Muscle of leg (tissue), 11 donors: ENCODE results near the gene SLC8A1. TPM values are rescaled to one million over a fixed set of nuclear protein-coding genes. Genes with fewer than 3 reads are reported as not detected.

Experiments
- DNase-seq: peaks from one replicate; pipeline ENCODE4 v3.0.0; 2013
- H3K27ac ChIP-seq: one replicate; pipeline ENCODE4 v1.5.1; 2013; ENCODE audit warnings: mild to moderate bottlenecking, low read length, control low read depth
- H3K27me3 ChIP-seq: one replicate; pipeline ENCODE4 v1.6.1; 2013; ENCODE audit warnings: low read length; ENCODE audit not compliant: control insufficient read depth, insufficient read depth
- H3K36me3 ChIP-seq: one replicate; pipeline ENCODE4 v1.6.1; 2013; ENCODE audit warnings: low read length; ENCODE audit not compliant: control insufficient read depth, insufficient read depth
- H3K4me1 ChIP-seq: one replicate; pipeline ENCODE4 v1.6.1; 2013; ENCODE audit warnings: low read length; ENCODE audit not compliant: control insufficient read depth, insufficient read depth
- H3K4me3 ChIP-seq: one replicate; pipeline ENCODE4 v1.5.1; 2013; ENCODE audit warnings: low read length, control low read depth
- H3K9me3 ChIP-seq: replicated peaks from 2 replicates; pipeline ENCODE4 v1.6.1; 2013; ENCODE audit warnings: low read depth, low read length; ENCODE audit not compliant: control insufficient read depth
- WGBS: methylation state at CpG from one replicate; pipeline ENCODE4 v1.1.5; 2013; ENCODE audit warnings: missing lambda C conversion rate; ENCODE audit not compliant: insufficient coverage; 5-methylcytosine and 5-hydroxymethylcytosine counted together
- polyA plus RNA-seq, 8 donors: library from polyadenylated mRNA; unstranded; fragments of 120-200 nt; gene quantifications; one replicate each; pipeline versions ENCODE4 v1.2.1 to v1.2.3, GENCODE V29; 2013; ENCODE audit warnings: inconsistent platforms in 1 of 8, low replicate concordance in 1 of 8; ENCODE audit not compliant: insufficient read length in 8 of 8, insufficient read depth in 1 of 8
- total RNA-seq: library from RNA; stranded (reverse); fragments of 120-200 nt; gene quantifications from one replicate; pipeline ENCODE4 v1.2.4, GENCODE V29; 2013

Gene SLC8A1
- total and polyA plus RNA-seq, 9 donors, result 4.9 to 36.8 (median 8.9) TPM

DNA sequence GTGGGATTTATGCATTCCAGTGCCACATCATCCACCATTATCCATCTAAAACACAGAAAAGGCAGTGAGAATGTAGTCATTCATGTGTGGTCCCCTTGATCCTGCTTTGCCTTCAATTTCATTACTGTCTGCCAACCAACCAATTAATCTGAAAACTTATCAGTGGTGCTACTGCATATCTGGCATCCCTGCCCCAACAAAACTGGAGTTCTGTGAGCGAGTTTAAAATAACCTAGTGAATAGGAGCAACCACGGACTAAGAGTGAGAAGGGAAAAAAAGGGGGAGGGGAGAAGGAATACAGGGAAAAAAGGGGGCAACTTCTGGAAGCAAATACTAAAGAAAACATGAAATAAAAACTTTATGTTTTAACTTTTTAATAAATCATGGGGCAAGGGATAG is 42.2 kb downstream of the SLC8A1 start:
- Histone ChIP-seq H3K4me1 (no peaks in the 10 kb centered on the region), H3K27ac (no peak overlapping the region)
- no CpG with 5 or more reads among the region's 2 CpGs for WGBS

DNA sequence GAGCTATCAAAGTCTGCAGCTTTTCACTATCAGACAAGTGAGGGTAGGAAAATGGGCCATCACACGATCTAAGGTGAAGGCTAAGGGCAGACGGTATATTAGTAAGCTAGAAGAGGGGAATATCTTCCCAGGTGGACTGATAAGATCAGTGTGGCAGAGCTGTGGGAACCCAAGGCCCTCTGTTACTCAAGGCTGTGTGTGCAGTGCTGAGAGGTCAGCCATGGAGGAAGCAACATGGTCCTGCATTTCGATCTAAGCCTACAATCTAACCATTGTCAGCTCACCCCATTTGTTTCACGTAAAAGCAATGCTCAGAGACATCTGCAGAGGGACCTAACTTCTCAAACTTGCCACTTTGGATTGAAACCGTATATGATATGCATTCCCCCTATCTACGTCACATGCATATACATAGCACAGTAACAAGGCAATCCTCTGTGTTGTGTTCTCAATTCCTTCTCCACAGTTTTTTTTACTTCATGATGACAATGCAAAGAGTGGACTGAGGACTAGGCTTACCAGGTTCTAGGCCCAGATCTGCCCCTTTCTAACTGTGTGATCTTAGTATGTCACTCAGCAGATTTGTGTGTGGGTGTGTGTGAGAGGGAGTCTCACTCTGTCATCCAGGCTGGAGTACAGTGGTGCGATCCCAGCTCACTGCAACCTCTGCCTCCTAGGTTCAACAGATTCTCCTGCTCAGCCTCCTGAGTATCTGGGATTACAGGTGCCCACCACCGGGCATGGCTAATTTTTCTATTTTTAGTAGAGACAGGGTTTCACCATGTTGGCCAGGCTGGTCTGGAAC is 45.2 kb downstream of the SLC8A1 start:
- no peaks in the 10 kb centered on the region for H3K9me3 ChIP-seq
- no peaks in the 10 kb centered on the region for H3K4me1 ChIP-seq
- H3K4me3 ChIP-seq, result no peak overlapping the region
- no peaks in the 10 kb centered on the region for H3K27me3 ChIP-seq
- DNase-seq, result no peak
- H3K27ac ChIP-seq, result no peak overlapping the region
- H3K36me3 ChIP-seq, result no peaks in the 10 kb centered on the region
- WGBS, result 90% methylated on average over 5 of the region's 8 CpGs

More for the DNA sequence above, 42.2 kb downstream of the SLC8A1 start:
- DNase-seq, result no peak
- no peaks in the 10 kb centered on the region for H3K9me3 ChIP-seq
- no peaks in the 10 kb centered on the region for H3K36me3 ChIP-seq
- no peak overlapping the region for H3K4me3 ChIP-seq
- H3K27me3 ChIP-seq, result no peaks in the 10 kb centered on the region

DNA sequence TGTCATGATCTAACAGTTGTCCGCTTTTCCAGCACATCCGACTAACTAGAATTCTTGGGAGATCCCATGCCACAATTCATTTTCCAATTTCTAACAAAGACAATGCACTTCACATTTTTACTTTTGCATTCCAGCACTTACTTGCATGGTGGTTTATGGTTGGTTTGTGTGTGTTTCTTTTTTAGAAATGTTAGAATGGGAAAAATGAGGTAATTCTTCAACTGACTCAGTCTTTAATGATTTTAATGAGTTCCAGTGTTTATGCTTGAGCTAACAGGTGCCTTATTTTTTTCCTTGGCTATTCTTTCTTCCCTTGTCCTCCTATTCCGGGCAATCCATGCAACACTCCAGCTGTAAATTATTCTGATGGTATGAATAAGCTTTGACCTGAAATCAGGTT is 46.4 kb downstream of the SLC8A1 start:
- H3K27me3 ChIP-seq, result no peaks in the 10 kb centered on the region
- no peaks in the 10 kb centered on the region for H3K4me1 ChIP-seq
- H3K9me3 ChIP-seq, result no peaks in the 10 kb centered on the region
- no peak for DNase-seq
- H3K27ac ChIP-seq, result no peak overlapping the region
- WGBS, result no CpG with 5 or more reads among the region's 3 CpGs
- H3K36me3 ChIP-seq, result no peaks in the 10 kb centered on the region
- no peak overlapping the region for H3K4me3 ChIP-seq

DNA sequence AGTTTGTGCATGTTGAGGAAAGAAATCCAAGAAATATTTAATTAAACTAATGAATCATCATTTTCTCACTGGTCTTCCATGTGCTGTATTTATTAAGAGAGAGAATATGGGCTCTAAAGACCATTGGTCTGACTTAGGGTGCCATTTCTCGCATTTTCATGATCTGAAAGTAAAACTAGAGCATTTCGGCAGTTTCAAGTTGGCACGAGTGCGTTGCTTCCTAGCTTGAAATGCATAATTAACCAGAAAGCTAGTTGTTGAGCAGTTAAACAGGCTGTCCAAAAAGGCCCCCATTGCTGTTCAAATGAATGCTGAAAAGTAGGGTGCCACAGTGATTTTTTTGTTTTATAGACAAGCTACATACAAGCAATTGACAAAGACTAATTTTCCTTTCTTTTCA is 47.4 kb downstream of the SLC8A1 start:
- Histone ChIP-seq H3K4me3 (no peak overlapping the region), H3K36me3 (no peaks in the 10 kb centered on the region), H3K9me3 (no peaks in the 10 kb centered on the region), H3K4me1 (no peaks in the 10 kb centered on the region), H3K27ac (no peak overlapping the region), H3K27me3 (no peaks in the 10 kb centered on the region)
- DNase-seq, result no peak
- WGBS, result 100% methylated on average over 4 of the region's 4 CpGs

DNA sequence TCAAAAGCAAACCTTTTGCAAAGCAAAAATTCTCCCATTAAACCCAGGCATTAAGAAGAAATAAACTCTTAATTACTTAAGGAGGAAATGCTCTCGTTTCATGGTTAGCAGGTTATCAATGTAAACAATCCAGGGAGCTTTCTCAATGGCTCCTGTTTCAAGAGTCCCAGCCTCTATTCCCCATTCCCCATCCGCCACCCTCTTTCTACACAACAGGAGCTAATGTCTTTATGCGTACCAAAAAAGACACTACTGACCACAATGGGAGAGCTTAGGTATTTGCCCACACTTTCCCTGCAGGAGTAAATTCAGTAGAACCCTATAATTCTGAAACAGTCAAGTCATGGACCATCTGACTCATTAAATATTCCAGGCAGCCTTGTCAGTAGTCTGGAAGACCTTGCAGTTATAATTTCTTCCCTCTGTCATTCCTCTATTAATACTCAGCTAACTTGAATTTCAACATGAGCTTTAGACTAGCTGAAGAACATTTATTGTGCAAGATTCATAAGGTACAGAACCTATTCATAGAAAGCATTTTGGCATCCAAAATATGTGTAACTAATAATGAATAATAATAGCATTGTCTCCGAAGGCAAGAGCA is 48.6 kb downstream of the SLC8A1 start:
- Histone ChIP-seq H3K4me3 (no peak overlapping the region), H3K27ac (no peak overlapping the region), H3K4me1 (no peaks in the 10 kb centered on the region), H3K36me3 (no peaks in the 10 kb centered on the region), H3K9me3 (no peaks in the 10 kb centered on the region), H3K27me3 (no peaks in the 10 kb centered on the region)
- DNase-seq, result no peak
- 90% methylated on average over 2 of the region's 4 CpGs for WGBS

DNA sequence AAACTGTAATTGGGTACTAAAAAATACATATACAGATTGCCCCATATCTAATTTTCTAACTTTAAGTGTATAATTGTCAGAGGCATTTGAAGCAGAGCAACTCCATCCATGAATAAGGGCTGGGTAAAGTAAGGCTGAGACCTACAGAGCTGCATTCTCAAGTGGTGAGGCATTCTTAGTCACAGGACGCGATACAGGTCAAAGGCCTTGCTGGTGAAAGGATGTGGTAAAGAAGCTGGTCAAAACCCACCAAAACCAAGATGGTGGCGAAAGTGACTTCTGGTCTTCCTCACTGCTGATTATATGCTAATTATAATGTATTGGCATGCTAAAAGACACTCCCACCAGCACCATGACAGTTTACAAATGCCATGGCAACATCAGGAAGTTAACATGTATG is 50.0 kb downstream of the SLC8A1 start:
- H3K27me3 ChIP-seq, result no peaks in the 10 kb centered on the region
- no peak overlapping the region for H3K27ac ChIP-seq
- H3K36me3 ChIP-seq, result no peaks in the 10 kb centered on the region
- H3K4me1 ChIP-seq, result no peaks in the 10 kb centered on the region
- DNase-seq, result no peak
- H3K9me3 ChIP-seq, result no peaks in the 10 kb centered on the region
- WGBS, result no CpG with 5 or more reads among the region's 3 CpGs
- H3K4me3 ChIP-seq, result no peak overlapping the region

DNA sequence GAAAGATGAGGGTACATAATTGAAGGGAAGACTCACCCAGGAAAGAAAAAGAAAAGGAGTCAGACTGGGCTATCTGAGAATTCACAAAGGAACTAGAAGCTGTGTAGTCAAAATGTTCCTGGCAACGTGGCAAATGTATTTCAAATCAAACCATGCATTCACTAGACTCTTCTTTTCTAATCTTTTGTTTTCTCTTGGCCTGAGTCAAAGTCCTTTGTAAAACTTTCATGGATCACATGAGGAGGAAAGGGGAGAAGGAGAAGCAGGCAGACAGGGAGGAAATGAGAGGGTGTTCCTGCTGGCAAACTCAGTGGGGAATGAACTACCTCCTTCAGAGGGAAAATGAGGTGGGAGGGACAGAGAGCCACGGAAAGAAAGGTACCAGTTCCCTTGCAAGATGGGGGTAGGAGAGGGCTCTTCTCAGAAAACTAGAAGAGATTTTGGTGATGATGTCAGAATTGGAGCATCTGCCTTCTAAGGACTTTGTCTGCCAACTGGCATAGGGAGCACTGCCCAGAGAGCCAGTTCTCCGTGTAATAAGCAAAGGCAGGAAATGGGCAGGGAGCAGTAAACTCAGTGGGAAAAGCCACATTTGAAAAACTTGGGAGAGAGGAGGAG is 51.4 kb downstream of the SLC8A1 start:
- Histone ChIP-seq H3K27ac (no peak overlapping the region), H3K4me3 (no peak overlapping the region)
- 9% methylated on average over 2 of the region's 3 CpGs for WGBS

DNA sequence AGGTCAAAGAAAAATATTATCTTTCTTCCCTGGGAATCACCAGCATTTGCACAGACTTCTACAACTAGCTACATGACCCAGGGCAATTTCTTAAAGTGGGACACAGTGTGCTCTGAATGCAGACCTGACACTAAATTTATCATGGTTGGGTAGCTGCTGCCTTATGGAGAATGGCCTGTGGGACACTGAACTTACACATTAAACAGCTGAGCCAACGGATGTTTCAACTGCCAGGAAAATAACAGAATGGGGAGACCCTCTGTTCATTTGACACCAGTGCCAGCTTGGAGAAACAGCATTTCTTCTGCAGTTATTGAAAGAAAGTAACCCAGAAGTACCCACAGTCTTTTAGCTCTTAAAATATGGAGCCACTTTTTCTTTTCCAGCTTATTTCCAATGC is 54.1 kb downstream of the SLC8A1 start:
- Histone ChIP-seq H3K4me3 (no peak overlapping the region), H3K36me3 (no peaks in the 10 kb centered on the region), H3K27me3 (no peaks in the 10 kb centered on the region), H3K27ac (no peak overlapping the region), H3K9me3 (no peaks in the 10 kb centered on the region), H3K4me1 (no peaks in the 10 kb centered on the region)
- no CpG with 5 or more reads among the region's 1 CpG for WGBS
- DNase-seq, result no peak

More for the DNA sequence above, 51.4 kb downstream of the SLC8A1 start:
- no peaks in the 10 kb centered on the region for H3K27me3 ChIP-seq
- no peaks in the 10 kb centered on the region for H3K9me3 ChIP-seq
- no peaks in the 10 kb centered on the region for H3K36me3 ChIP-seq
- DNase-seq, result no peak
- no peaks in the 10 kb centered on the region for H3K4me1 ChIP-seq

DNA sequence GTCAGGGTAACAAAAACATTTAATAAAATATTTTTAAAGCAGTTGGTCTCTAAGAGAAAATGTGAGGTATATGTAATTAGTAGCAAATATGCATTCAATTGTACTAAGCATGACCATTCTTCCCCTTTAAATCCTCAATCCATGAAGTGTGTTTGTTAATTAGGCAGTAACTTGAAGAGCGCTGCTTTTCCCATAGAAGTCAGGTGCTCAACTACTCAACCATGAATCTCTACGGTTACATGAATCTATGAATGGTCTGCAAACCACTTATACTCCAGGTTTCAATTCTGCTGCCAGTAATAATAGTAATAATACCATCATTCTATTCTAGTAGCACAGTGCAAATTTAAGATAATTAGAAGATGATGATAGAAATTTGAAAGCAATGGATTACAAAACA is 55.8 kb downstream of the SLC8A1 start:
- H3K27me3 ChIP-seq, result no peaks in the 10 kb centered on the region
- no peaks in the 10 kb centered on the region for H3K9me3 ChIP-seq
- no peaks in the 10 kb centered on the region for H3K36me3 ChIP-seq
- no peak for DNase-seq
- H3K4me3 ChIP-seq, result no peak overlapping the region
- no peak overlapping the region for H3K27ac ChIP-seq
- H3K4me1 ChIP-seq, result no peaks in the 10 kb centered on the region
- WGBS, result no CpG with 5 or more reads among the region's 2 CpGs
